Left ventricle myocardium inferior (tissue), 1 donor: ENCODE measurements around the gene GUCY1A2. TPM values are rescaled to one million over a fixed set of nuclear protein-coding genes. Genes with fewer than 3 reads are reported as not detected.
"Not testable (repeated sequence)": the region's sequence is repeated elsewhere in the genome, so short reads cannot be mapped to it uniquely, and the experiment has no call there.

Source experiments
- DNase-seq: peaks from one replicate; pipeline ENCODE4 v3.0.0-alpha.2; 2020
- H3K27ac ChIP-seq: fragments of 200-600 bp; replicated peaks from 2 replicates; pipeline ENCODE4 v1.8.0; 2021
- H3K27me3 ChIP-seq: fragments of 200-600 bp; 2 replicates; pipeline ENCODE4 v1.8.0; 2021; ENCODE audit warnings: low read depth
- H3K36me3 ChIP-seq: fragments of 200-600 bp; 2 replicates; pipeline ENCODE4 v1.8.0; 2021
- H3K4me1 ChIP-seq: fragments of 200-600 bp; 2 replicates; pipeline ENCODE4 v1.8.0; 2021
- H3K4me3 ChIP-seq: fragments of 200-600 bp; 2 replicates; pipeline ENCODE4 v1.8.0; 2021; ENCODE audit warnings: mild to moderate bottlenecking, moderate library complexity
- H3K9me3 ChIP-seq: fragments of 200-600 bp; replicated peaks from 2 replicates; pipeline ENCODE4 v1.8.0; 2021
- intact Hi-C: fragments of 100-400 bp; cut with micrococcal nuclease; formaldehyde crosslinking; loops from one replicate; pipeline ENCODE4 v1.11.0; 2022
- total RNA-seq: library from RNA; stranded (reverse); fragmentation: NEBNext Ultra II Directional; extraction: Animal tissue kit (Norgen Biotek cat#: 25700); gene quantifications from one replicate; pipeline ENCODE4 v1.2.1, GENCODE V29; 2021
- TF ChIP-seq, protein P1 (sequence below): fragments of 200-600 bp; IDR thresholded peaks from 2 replicates; pipeline ENCODE4 v1.8.0; 2021; ENCODE audit warnings: antibody characterized with exemption, mild to moderate bottlenecking, borderline replicate concordance
- donor health status: DM: no; HTN: yes; CAD: no; lungs with severe emphysema.

GUCY1A2 gene
- total RNA-seq, 1 donor from 2014 or later = 10.2 TPM

DNA sequence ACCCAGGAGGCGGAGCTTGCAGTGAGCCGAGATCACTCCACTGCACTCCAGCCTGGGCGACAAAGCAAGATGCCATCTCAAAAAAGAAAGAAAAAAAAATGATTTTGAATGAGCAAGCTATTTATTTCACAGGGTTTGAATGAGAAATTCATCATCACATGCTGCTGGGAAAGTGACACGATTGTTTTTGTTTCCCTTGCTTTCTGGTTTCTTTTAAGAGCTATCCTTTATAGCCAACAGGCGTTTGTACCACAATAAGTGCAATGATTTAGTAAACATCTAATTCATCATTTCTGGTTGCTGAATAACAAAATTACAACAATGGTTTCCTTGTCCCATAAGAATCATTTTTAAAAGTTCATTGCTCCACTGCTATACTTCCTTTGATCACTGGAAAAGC is 129.9 kb downstream of the GUCY1A2 start:
- TF ChIP-seq, protein P1, sequence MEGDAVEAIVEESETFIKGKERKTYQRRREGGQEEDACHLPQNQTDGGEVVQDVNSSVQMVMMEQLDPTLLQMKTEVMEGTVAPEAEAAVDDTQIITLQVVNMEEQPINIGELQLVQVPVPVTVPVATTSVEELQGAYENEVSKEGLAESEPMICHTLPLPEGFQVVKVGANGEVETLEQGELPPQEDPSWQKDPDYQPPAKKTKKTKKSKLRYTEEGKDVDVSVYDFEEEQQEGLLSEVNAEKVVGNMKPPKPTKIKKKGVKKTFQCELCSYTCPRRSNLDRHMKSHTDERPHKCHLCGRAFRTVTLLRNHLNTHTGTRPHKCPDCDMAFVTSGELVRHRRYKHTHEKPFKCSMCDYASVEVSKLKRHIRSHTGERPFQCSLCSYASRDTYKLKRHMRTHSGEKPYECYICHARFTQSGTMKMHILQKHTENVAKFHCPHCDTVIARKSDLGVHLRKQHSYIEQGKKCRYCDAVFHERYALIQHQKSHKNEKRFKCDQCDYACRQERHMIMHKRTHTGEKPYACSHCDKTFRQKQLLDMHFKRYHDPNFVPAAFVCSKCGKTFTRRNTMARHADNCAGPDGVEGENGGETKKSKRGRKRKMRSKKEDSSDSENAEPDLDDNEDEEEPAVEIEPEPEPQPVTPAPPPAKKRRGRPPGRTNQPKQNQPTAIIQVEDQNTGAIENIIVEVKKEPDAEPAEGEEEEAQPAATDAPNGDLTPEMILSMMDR = no peak

DNA sequence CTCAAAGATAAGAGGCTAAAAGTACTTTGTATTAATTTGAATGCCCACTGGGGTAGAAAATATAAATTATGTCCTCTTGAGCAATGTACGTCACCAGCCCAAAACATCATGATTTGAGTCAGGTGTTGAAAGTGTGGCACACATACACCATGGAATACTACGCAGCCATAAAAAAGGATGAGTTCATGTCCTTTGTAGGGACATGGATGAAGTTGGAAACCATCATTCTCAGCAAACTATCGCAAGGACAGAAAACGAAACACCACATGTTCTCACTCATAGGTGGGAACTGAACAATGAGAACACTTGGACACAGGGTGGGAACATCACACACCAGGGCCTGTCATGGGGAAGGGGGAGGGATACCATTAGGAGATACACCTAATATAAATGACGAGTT is 134.6 kb downstream of the GUCY1A2 start:
- intact Hi-C loops, H3K4me1 ChIP-seq, H3K27me3 ChIP-seq, H3K27ac ChIP-seq, DNase-seq, H3K4me3 ChIP-seq, H3K9me3 ChIP-seq, H3K36me3 ChIP-seq: not testable (repeated sequence)

More for the DNA sequence above, 129.9 kb downstream of the GUCY1A2 start:
- no peak for DNase-seq
- peaks cover 7% of the 10 kb centered on the region for H3K9me3 ChIP-seq
- intact Hi-C loops = no loop called here
- H3K36me3 ChIP-seq = no peaks in the 10 kb centered on the region
- H3K4me1 ChIP-seq = no peaks in the 10 kb centered on the region
- no peaks in the 10 kb centered on the region for H3K27me3 ChIP-seq
- no peak overlapping the region for H3K27ac ChIP-seq
- no peak overlapping the region for H3K4me3 ChIP-seq

DNA sequence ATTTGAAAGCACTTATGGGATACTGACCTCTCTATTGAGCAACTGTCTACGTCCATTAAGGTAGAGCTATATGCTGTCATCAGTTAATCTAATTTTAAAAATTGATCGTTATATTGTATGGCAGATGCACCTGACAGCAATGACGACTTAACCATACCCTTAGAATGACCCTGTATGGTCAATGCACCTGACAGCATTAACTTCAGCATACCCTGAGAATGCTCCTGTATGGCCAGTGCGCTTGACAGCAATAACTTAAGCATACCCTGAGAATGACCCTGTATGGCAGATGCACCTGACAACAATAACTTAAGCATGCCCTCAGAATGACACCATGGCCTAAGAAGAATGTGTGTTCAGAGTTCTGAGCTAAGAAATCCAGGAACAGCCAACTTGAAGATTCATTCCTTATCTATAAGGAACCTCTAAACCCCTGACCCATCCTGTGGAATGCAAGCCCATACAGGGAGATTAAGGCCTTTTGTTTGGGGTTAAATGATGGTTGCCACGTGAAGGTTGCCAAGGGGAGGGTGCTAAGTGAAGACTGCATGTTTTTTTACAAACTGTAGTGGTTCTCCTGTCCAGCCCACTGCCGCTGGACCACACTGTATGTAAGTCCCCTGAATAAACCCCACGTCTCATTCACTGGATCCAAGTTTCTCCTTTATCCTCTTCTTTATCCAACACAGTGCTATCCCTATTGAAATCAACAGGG is 138.3 kb downstream of the GUCY1A2 start:
- Histone ChIP-seq H3K9me3 (peaks cover 5% of the 10 kb centered on the region), H3K27me3 (no peaks in the 10 kb centered on the region), H3K27ac (no peak overlapping the region), H3K4me1 (peaks cover 4% of the 10 kb centered on the region), H3K36me3 (no peaks in the 10 kb centered on the region), H3K4me3 (no peak overlapping the region)
- intact Hi-C loops = no loop called here
- no peak for DNase-seq
- TF ChIP-seq, protein P1 = no peak

DNA sequence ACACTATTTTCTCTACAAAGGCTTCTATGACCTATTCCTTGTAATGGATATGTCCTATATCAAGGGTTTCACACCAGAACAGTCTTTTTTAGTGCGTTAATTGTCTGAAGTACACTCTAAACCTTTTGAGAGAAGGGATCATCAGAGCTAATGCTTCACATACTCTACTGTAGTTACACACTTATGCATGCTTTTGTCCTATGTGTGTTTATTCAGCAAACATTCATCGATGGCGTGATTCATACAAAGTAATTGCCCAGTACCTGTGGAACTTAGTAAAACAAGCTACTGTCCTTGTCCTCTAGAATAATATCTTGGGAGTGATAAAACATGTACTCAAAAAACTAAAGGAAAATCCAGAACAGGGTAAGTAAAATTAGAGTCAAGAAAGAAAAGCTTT is 139.2 kb downstream of the GUCY1A2 start:
- intact Hi-C loops = no loop called here
- H3K27me3 ChIP-seq = no peaks in the 10 kb centered on the region
- TF ChIP-seq, protein P1 = no peak
- H3K9me3 ChIP-seq = peaks cover 5% of the 10 kb centered on the region
- H3K4me3 ChIP-seq = no peak overlapping the region
- H3K27ac ChIP-seq = no peak overlapping the region
- DNase-seq = no peak
- H3K36me3 ChIP-seq = no peaks in the 10 kb centered on the region
- H3K4me1 ChIP-seq = peaks cover 6% of the 10 kb centered on the region

DNA sequence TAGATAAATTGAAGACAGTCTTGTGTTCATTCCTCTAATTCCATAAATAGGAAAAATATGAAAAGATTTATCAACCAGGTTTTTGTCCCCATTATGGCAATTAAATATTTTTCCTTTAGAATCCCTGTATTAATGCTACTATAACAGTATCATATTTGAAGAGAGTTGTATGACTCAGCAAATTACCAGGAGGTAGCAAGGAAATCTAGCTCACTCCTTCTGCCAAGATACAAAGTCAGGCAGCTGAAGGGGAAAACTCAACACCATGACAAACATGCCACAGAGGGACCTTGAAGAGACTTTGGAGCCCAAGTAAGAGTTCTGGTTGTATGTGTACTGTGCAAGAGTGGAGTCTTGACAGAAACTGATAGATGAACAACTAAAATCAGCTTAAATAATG is 143.3 kb downstream of the GUCY1A2 start:
- Histone ChIP-seq H3K27ac (no peak overlapping the region), H3K9me3 (peaks cover 13% of the 10 kb centered on the region), H3K4me3 (no peak overlapping the region), H3K36me3 (no peaks in the 10 kb centered on the region), H3K27me3 (no peaks in the 10 kb centered on the region), H3K4me1 (peaks cover 6% of the 10 kb centered on the region)
- intact Hi-C loops = no loop called here
- TF ChIP-seq, protein P1 = no peak
- no peak for DNase-seq

DNA sequence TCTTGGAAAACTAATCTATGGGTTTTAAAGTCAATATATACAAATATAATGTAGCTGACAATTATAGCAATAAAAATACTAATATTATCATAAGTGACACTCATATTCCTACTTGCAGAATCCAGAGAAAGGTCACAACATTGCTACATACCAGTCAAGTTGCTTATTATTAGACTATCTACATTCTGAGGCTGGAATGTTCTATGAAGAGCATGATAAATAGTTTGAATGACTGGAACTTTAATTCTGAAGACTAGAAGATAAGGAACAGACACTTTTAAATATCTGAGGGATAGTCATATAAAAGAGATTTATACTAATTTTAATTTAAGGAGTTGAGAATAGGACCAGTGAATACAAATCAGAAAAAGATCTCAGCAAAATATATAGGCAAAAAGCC is 146.0 kb downstream of the GUCY1A2 start:
- Histone ChIP-seq H3K27ac (no peak overlapping the region), H3K4me1 (peaks cover 6% of the 10 kb centered on the region), H3K9me3 (peaks cover 27% of the 10 kb centered on the region), H3K27me3 (no peaks in the 10 kb centered on the region), H3K36me3 (no peaks in the 10 kb centered on the region), H3K4me3 (no peak overlapping the region)
- intact Hi-C loops = no loop called here
- no peak for DNase-seq
- TF ChIP-seq, protein P1 = no peak
